ENCODE measurements around the gene RNF113B. TPM values are rescaled to one million over a fixed set of nuclear protein-coding genes. Genes with fewer than 3 reads are reported as not detected.

Gene RNF113B
- total RNA-seq, 1 donor from 2014 or later: not detected

DNA sequence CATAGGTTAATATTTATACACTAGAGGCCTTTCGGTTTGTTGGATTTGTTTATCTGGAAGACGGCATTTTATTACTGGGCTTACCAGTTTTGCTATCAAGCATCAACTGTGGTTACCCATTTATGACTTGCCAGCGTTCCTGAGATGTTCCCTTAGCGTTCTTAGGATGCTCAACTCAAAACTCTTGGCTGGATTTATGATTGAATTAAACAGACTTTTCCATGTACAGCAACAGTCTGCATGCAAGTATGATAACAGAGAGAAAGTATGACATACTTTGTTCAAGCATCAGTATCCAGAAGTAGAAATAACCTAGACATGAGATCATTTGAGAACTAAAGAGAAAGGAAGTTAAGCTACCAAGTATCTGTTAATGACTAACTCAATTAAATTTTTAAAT, 29.9 kb upstream of the RNF113B start:
- peaks cover 71% of the 10 kb centered on the region for H3K79me2 ChIP-seq (ENCODE audit: insufficient read depth, low read length)

DNA sequence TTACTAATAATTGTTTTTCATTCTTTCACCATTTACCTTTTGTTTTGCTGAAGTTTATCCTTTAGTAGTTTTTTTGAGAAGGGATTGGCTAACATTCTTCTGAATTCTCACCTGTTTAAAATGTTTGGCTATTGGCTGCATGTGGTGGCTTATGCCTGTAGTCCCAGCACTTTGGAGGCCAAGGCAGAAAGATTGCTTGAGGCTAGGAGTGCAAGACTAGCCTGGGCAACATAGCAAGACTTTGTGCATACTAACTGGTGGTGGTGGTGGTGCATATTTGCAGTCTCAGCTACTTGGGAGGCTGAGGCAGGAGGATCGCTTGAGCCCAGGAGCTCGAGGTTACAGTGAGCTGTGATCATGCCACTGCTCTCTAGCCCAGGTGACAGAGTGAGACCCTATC, 27.5 kb upstream of the RNF113B start:
- H3K36me3 ChIP-seq (ENCODE audit: insufficient read depth, low read length): no peaks in the 10 kb centered on the region
- H2AFZ ChIP-seq (ENCODE audit: low read depth, low read length): no peak overlapping the region
- no peak overlapping the region for H3K27ac ChIP-seq (ENCODE audit: low read depth, low read length)
- peaks cover 10% of the 10 kb centered on the region for H4K20me1 ChIP-seq (ENCODE audit: insufficient read depth, low read length)
- peaks cover 5% of the 10 kb centered on the region for H3K9me3 ChIP-seq (ENCODE audit: insufficient read depth, low read depth, low read length)
- H3K4me2 ChIP-seq (ENCODE audit: low read length): no peak overlapping the region
- TF ChIP-seq, protein P1, sequence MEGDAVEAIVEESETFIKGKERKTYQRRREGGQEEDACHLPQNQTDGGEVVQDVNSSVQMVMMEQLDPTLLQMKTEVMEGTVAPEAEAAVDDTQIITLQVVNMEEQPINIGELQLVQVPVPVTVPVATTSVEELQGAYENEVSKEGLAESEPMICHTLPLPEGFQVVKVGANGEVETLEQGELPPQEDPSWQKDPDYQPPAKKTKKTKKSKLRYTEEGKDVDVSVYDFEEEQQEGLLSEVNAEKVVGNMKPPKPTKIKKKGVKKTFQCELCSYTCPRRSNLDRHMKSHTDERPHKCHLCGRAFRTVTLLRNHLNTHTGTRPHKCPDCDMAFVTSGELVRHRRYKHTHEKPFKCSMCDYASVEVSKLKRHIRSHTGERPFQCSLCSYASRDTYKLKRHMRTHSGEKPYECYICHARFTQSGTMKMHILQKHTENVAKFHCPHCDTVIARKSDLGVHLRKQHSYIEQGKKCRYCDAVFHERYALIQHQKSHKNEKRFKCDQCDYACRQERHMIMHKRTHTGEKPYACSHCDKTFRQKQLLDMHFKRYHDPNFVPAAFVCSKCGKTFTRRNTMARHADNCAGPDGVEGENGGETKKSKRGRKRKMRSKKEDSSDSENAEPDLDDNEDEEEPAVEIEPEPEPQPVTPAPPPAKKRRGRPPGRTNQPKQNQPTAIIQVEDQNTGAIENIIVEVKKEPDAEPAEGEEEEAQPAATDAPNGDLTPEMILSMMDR (IDR thresholded peaks at IDR 0.05; ENCODE audit: insufficient read depth, low read depth, low read length): no peak
- TF ChIP-seq EZH2 (IDR thresholded peaks at IDR 0.05; ENCODE audit: insufficient read depth, low read length): no peak
- H3K79me2 ChIP-seq (ENCODE audit: insufficient read depth, low read length): peaks cover 78% of the 10 kb centered on the region
- H3K4me1 ChIP-seq (ENCODE audit: insufficient read depth, low read length): peaks cover 18% of the 10 kb centered on the region
- H3K9ac ChIP-seq (ENCODE audit: low read length): no peak overlapping the region
- FAIRE-seq (no peak), DNase-seq (ENCODE audit: low read depth) (no peak)
- H3K36me3 Mint-ChIP-seq (ENCODE audit: low read depth, unreplicated experiment): peaks cover 22% of the 10 kb centered on the region
- H3K27me3 Mint-ChIP-seq (ENCODE audit: low read depth, unreplicated experiment): no peaks in the 10 kb centered on the region
- H3K27me3 ChIP-seq (ENCODE audit: insufficient read depth, low read length): no peaks in the 10 kb centered on the region
- H3K4me1 Mint-ChIP-seq (ENCODE audit: low read depth, unreplicated experiment): peaks cover 35% of the 10 kb centered on the region
- H3K27ac Mint-ChIP-seq (ENCODE audit: unreplicated experiment): no peak overlapping the region
- H3K4me3 Mint-ChIP-seq (ENCODE audit: unreplicated experiment): no peak overlapping the region
- H3K9me3 Mint-ChIP-seq (ENCODE audit: unreplicated experiment): peaks cover 22% of the 10 kb centered on the region
- H3K4me3 ChIP-seq (ENCODE audit: insufficient read depth, low read depth, low read length): no peak overlapping the region

More for the DNA sequence above, 29.9 kb upstream of the RNF113B start:
- DNase-seq (ENCODE audit: low read depth): peak; percentile 100
- H3K4me3 ChIP-seq (ENCODE audit: insufficient read depth, low read depth, low read length): no peak overlapping the region
- H3K9me3 ChIP-seq (ENCODE audit: insufficient read depth, low read depth, low read length): peaks cover 3% of the 10 kb centered on the region
- peak overlapping the region; percentile 91 for H3K27ac ChIP-seq (ENCODE audit: low read depth, low read length)
- no peaks in the 10 kb centered on the region for H3K36me3 ChIP-seq (ENCODE audit: insufficient read depth, low read length)
- Mint-ChIP-seq H3K27ac (ENCODE audit: unreplicated experiment) (peak overlapping the region; percentile 99), H3K9me3 (ENCODE audit: unreplicated experiment) (peaks cover 33% of the 10 kb centered on the region), H3K4me1 (ENCODE audit: low read depth, unreplicated experiment) (peaks cover 29% of the 10 kb centered on the region), H3K4me3 (ENCODE audit: unreplicated experiment) (peak overlapping the region; percentile 12), H3K36me3 (ENCODE audit: low read depth, unreplicated experiment) (peaks cover 20% of the 10 kb centered on the region), H3K27me3 (ENCODE audit: low read depth, unreplicated experiment) (no peaks in the 10 kb centered on the region)
- FAIRE-seq: peak; percentile 99
- peaks cover 22% of the 10 kb centered on the region for H3K4me1 ChIP-seq (ENCODE audit: insufficient read depth, low read length)
- peaks cover 4% of the 10 kb centered on the region for H4K20me1 ChIP-seq (ENCODE audit: insufficient read depth, low read length)
- peak overlapping the region; percentile 67 for H3K9ac ChIP-seq (ENCODE audit: low read length)
- H3K4me2 ChIP-seq (ENCODE audit: low read length): peak overlapping the region; percentile 59
- TF ChIP-seq, protein P1 (IDR thresholded peaks at IDR 0.05; ENCODE audit: insufficient read depth, low read depth, low read length): no peak
- no peak for TF ChIP-seq EZH2 (IDR thresholded peaks at IDR 0.05; ENCODE audit: insufficient read depth, low read length)
- no peak overlapping the region for H2AFZ ChIP-seq (ENCODE audit: low read depth, low read length)
- no peaks in the 10 kb centered on the region for H3K27me3 ChIP-seq (ENCODE audit: insufficient read depth, low read length)

DNA sequence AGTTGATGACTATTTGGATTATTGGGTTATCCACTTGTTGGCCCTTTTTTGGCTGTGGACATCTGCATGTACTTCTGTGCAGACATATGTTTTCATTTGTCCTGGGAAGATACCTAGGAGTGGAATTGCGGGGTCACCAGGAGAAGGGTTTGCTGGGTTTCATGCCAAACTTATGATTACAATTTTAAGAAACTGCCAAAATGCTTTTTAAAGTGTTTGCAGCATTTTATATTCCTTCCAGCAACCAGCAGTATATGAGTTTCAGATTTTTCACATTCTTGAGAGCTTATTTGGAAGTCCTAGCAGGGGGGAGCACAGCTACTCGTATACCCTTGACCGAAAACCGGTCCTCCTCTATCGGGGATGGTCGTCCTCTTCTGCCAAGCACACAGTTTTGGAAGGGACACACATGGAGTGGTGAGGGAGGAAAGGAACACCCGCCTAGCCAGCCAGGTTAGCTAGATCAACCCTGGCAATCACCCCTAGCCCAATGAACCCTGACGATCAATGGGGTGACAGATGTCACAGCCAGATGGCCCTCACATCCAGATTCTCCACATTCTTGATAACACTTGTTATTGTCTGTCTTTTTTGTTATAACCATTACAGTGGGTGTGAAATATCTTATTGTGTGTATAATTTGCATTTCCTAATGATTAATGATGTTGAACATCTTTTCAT, 26.7 kb upstream of the RNF113B start:
- Mint-ChIP-seq H3K36me3 (ENCODE audit: low read depth, unreplicated experiment) (peaks cover 22% of the 10 kb centered on the region), H3K4me3 (ENCODE audit: unreplicated experiment) (no peak overlapping the region), H3K4me1 (ENCODE audit: low read depth, unreplicated experiment) (peaks cover 39% of the 10 kb centered on the region), H3K27me3 (ENCODE audit: low read depth, unreplicated experiment) (no peaks in the 10 kb centered on the region), H3K9me3 (ENCODE audit: unreplicated experiment) (peaks cover 22% of the 10 kb centered on the region), H3K27ac (ENCODE audit: unreplicated experiment) (no peak overlapping the region)
- H2AFZ ChIP-seq (ENCODE audit: low read depth, low read length): no peak overlapping the region
- no peaks in the 10 kb centered on the region for H3K27me3 ChIP-seq (ENCODE audit: insufficient read depth, low read length)
- H3K27ac ChIP-seq (ENCODE audit: low read depth, low read length): peak overlapping the region; percentile 18
- H3K4me2 ChIP-seq (ENCODE audit: low read length): no peak overlapping the region
- H3K4me1 ChIP-seq (ENCODE audit: insufficient read depth, low read length): peaks cover 18% of the 10 kb centered on the region
- TF ChIP-seq EZH2 (IDR thresholded peaks at IDR 0.05; ENCODE audit: insufficient read depth, low read length): no peak
- TF ChIP-seq, protein P1 (IDR thresholded peaks at IDR 0.05; ENCODE audit: insufficient read depth, low read depth, low read length): no peak
- peaks cover 17% of the 10 kb centered on the region for H4K20me1 ChIP-seq (ENCODE audit: insufficient read depth, low read length)
- H3K9ac ChIP-seq (ENCODE audit: low read length): no peak overlapping the region
- H3K36me3 ChIP-seq (ENCODE audit: insufficient read depth, low read length): no peaks in the 10 kb centered on the region
- H3K4me3 ChIP-seq (ENCODE audit: insufficient read depth, low read depth, low read length): no peak overlapping the region
- H3K79me2 ChIP-seq (ENCODE audit: insufficient read depth, low read length): peaks cover 82% of the 10 kb centered on the region
- H3K9me3 ChIP-seq (ENCODE audit: insufficient read depth, low read depth, low read length): peaks cover 5% of the 10 kb centered on the region
- peak; percentile 93 for FAIRE-seq
- DNase-seq (ENCODE audit: low read depth): peak; percentile 50

Measured in astrocyte (in vitro differentiated cells and primary cell).